ENCODE results near the gene FNIP1. TPM values are rescaled to one million over a fixed set of nuclear protein-coding genes. Genes with fewer than 3 reads are reported as not detected.

FNIP1 gene
- total and polyA plus RNA-seq, 9 of the 15 experiments (the other 6 are each of a cell fraction or from before 2014, with no cell fraction given) = 5.0 to 32.8 (median 18.4) TPM

- TF ChIP-seq, protein P1, sequence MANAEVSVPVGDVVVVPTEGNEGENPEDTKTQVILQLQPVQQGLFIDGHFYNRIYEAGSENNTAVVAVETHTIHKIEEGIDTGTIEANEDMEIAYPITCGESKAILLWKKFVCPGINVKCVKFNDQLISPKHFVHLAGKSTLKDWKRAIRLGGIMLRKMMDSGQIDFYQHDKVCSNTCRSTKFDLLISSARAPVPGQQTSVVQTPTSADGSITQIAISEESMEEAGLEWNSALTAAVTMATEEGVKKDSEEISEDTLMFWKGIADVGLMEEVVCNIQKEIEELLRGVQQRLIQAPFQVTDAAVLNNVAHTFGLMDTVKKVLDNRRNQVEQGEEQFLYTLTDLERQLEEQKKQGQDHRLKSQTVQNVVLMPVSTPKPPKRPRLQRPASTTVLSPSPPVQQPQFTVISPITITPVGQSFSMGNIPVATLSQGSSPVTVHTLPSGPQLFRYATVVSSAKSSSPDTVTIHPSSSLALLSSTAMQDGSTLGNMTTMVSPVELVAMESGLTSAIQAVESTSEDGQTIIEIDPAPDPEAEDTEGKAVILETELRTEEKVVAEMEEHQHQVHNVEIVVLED (CRISPR knock-in tag; IDR thresholded peaks at IDR 0.05) = peak; percentile 44; the same call in 1 of the 2 replicates
- TF ChIP-seq TAF15 (IDR thresholded peaks at IDR 0.05; ENCODE audit: low read depth, low read length) (no peak), SMARCE1 (IDR thresholded peaks at IDR 0.05) (no peak; the same call in 1 of the 2 replicates), JUND (IDR thresholded peaks at IDR 0.05; ENCODE audit: borderline replicate concordance, low read depth, low read length) (peak; percentile 47), JUND (tag; IDR thresholded peaks at IDR 0.05; ENCODE audit: borderline replicate concordance, low read depth, low read length) (no peak), DNMT1 (IDR thresholded peaks at IDR 0.05) (no peak), MTA3 (IDR thresholded peaks at IDR 0.05; ENCODE audit: borderline replicate concordance) (peak; percentile 68), KLF13 (tag; IDR thresholded peaks at IDR 0.05; ENCODE audit: borderline replicate concordance, low read depth) (no peak), PHTF2 (CRISPR knock-in tag; IDR thresholded peaks at IDR 0.05) (no peak), ZNF764 (CRISPR knock-in tag; IDR thresholded peaks at IDR 0.05; ENCODE audit: low read depth) (no peak), ZNF311 (CRISPR knock-in tag; IDR thresholded peaks at IDR 0.05) (no peak), MCM5 (IDR thresholded peaks at IDR 0.05; ENCODE audit: low read depth) (no peak), STAT5A (IDR thresholded peaks at IDR 0.05; ENCODE audit: borderline replicate concordance, low read length) (no peak), GATAD2B (IDR thresholded peaks at IDR 0.05; ENCODE audit: borderline replicate concordance) (peak; percentile 54), MYBL2 (IDR thresholded peaks at IDR 0.05; ENCODE audit: low read depth) (peak; percentile 88), MYBL2 (CRISPR knock-in tag; IDR thresholded peaks at IDR 0.05; ENCODE audit: borderline replicate concordance) (no peak), SAFB2 (IDR thresholded peaks at IDR 0.05; ENCODE audit: borderline replicate concordance, low read depth, low read length, severe bottlenecking) (no peak), PTRF (tag; IDR thresholded peaks at IDR 0.05) (no peak), ELK1 (CRISPR knock-in tag; IDR thresholded peaks at IDR 0.05) (no peak), PTTG1 (tag; IDR thresholded peaks at IDR 0.05; ENCODE audit: low read depth) (no peak), ZNF644 (tag; IDR thresholded peaks at IDR 0.05; ENCODE audit: low read depth) (no peak), ZKSCAN3 (CRISPR knock-in tag; IDR thresholded peaks at IDR 0.05) (no peak)
- TF ChIP-seq, protein P2, sequence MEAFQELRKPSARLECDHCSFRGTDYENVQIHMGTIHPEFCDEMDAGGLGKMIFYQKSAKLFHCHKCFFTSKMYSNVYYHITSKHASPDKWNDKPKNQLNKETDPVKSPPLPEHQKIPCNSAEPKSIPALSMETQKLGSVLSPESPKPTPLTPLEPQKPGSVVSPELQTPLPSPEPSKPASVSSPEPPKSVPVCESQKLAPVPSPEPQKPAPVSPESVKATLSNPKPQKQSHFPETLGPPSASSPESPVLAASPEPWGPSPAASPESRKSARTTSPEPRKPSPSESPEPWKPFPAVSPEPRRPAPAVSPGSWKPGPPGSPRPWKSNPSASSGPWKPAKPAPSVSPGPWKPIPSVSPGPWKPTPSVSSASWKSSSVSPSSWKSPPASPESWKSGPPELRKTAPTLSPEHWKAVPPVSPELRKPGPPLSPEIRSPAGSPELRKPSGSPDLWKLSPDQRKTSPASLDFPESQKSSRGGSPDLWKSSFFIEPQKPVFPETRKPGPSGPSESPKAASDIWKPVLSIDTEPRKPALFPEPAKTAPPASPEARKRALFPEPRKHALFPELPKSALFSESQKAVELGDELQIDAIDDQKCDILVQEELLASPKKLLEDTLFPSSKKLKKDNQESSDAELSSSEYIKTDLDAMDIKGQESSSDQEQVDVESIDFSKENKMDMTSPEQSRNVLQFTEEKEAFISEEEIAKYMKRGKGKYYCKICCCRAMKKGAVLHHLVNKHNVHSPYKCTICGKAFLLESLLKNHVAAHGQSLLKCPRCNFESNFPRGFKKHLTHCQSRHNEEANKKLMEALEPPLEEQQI (IDR thresholded peaks at IDR 0.05) = peak; percentile 56; the same call in 1 of the 2 replicates
- TF ChIP-seq, protein P3, sequence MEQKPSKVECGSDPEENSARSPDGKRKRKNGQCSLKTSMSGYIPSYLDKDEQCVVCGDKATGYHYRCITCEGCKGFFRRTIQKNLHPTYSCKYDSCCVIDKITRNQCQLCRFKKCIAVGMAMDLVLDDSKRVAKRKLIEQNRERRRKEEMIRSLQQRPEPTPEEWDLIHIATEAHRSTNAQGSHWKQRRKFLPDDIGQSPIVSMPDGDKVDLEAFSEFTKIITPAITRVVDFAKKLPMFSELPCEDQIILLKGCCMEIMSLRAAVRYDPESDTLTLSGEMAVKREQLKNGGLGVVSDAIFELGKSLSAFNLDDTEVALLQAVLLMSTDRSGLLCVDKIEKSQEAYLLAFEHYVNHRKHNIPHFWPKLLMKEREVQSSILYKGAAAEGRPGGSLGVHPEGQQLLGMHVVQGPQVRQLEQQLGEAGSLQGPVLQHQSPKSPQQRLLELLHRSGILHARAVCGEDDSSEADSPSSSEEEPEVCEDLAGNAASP (IDR thresholded peaks at IDR 0.05) = no peak
Observed at GRCh38 chr5:131634996-131635683, 161.7 kb downstream of the FNIP1 start, which contains the start of gene RAPGEF6 (continued).

All from K562 (cell line).